ENCODE results near the gene MRPS18A. TPM values are rescaled to one million over a fixed set of nuclear protein-coding genes. Genes with fewer than 3 reads are reported as not detected.

The MRPS18A gene
- total and polyA plus RNA-seq, 2 of the 13 experiments (the other 11 are each of a cell fraction or from before 2014, with no cell fraction given), result 87.8 to 89.1 TPM

- TF ChIP-seq ZBTB39 (CRISPR knock-in tag; IDR thresholded peaks at IDR 0.05), result peak; percentile 71; the same call in 1 of the 2 replicates
- TF ChIP-seq ETS1 (CRISPR knock-in tag; IDR thresholded peaks at IDR 0.05), result no peak
- TF ChIP-seq PATZ1 (CRISPR knock-in tag; IDR thresholded peaks at IDR 0.05), result peak; percentile 58
- no peak for TF ChIP-seq ZNF598 (CRISPR knock-in tag; IDR thresholded peaks at IDR 0.05; ENCODE audit: borderline replicate concordance)
- 0 out of 4 replicates have a peak, but pooled peaks of 1 of the 2 experiments have one; percentile 32 for TF ChIP-seq KLF16 (CRISPR knock-in tag; IDR thresholded peaks at IDR 0.05)
- TF ChIP-seq ZNF607 (CRISPR knock-in tag; IDR thresholded peaks at IDR 0.05; ENCODE audit: borderline replicate concordance), result peak; percentile 54; the same call in 1 of the 2 replicates
- peak; percentile 63; the same call in 1 of the 2 replicates for TF ChIP-seq ZBTB20 (CRISPR knock-in tag; IDR thresholded peaks at IDR 0.05; ENCODE audit: borderline replicate concordance, low read depth)
- no peak for TF ChIP-seq ZXDC (CRISPR knock-in tag; IDR thresholded peaks at IDR 0.05)
- TF ChIP-seq TFDP2 (CRISPR knock-in tag; IDR thresholded peaks at IDR 0.05), result no peak
- 0 out of 2 replicates have a peak, but pooled peaks have one; percentile 30 for TF ChIP-seq ZNF331 (CRISPR knock-in tag; IDR thresholded peaks at IDR 0.05)
- no peak for TF ChIP-seq ZZZ3 (CRISPR knock-in tag; IDR thresholded peaks at IDR 0.05; ENCODE audit: borderline replicate concordance)
- TF ChIP-seq TOPORS (CRISPR knock-in tag; IDR thresholded peaks at IDR 0.05), result no peak
- TF ChIP-seq ZFY (CRISPR knock-in tag; IDR thresholded peaks at IDR 0.05), result no peak
- no peak for TF ChIP-seq MED8 (CRISPR knock-in tag; IDR thresholded peaks at IDR 0.05; ENCODE audit: insufficient replicate concordance)
- TF ChIP-seq KAT2B (IDR thresholded peaks at IDR 0.05; ENCODE audit: borderline replicate concordance, low read depth, low read length), result no peak
- TF ChIP-seq PREB (CRISPR knock-in tag; IDR thresholded peaks at IDR 0.05), result no peak
Measured at GRCh38 chr6:43723737-43724295, 36.2 kb upstream of the MRPS18A start (continued).

All from HepG2 (cell line).